HFFc6 (cell line): Measurements from ENCODE around the gene SAMD9. TPM values are rescaled to one million over a fixed set of nuclear protein-coding genes. Genes with fewer than 3 reads are reported as not detected.
A peak's percentile ranks its signal among the peaks of the same experiment; 100 is the strongest.

Experiments used
- DNase-seq: peaks from one replicate; pipeline ENCODE4 v3.0.0-alpha.2; 2018
- H3K27ac Mint-ChIP-seq: 2 replicates; pipeline ENCODE4 v1.8.0; 2020; ENCODE audit warnings: mild to moderate bottlenecking, mixed read lengths
- H3K27me3 Mint-ChIP-seq: 2 replicates; pipeline ENCODE4 v1.8.0; 2021; ENCODE audit warnings: mild to moderate bottlenecking, moderate library complexity, mixed read lengths; ENCODE audit not compliant: insufficient read depth
- H3K36me3 Mint-ChIP-seq: 2 replicates; pipeline ENCODE4 v1.8.0; 2021; ENCODE audit warnings: low read depth, mixed read lengths
- H3K4me1 Mint-ChIP-seq: 2 replicates; pipeline ENCODE4 v1.8.0; 2020; ENCODE audit warnings: low read depth, mixed read lengths
- H3K4me3 Mint-ChIP-seq: 2 replicates; pipeline ENCODE4 v1.8.0; 2020; ENCODE audit warnings: mild to moderate bottlenecking, moderate library complexity, mixed read lengths
- H3K9me3 Mint-ChIP-seq: 2 replicates; pipeline ENCODE4 v1.8.0; 2020; ENCODE audit warnings: mild to moderate bottlenecking, mixed read lengths
- CTCF ChIP-seq: fragments of 200-600 bp; sonication (generic); IDR thresholded peaks from 2 replicates; pipeline ENCODE4 v1.5.0; 2021; ENCODE audit warnings: antibody characterized with exemption, mild to moderate bottlenecking
- total RNA-seq, 6 experiments: library from RNA; stranded (reverse); fragmentation: NEBNext Ultra II Directional; extraction: Animal tissue kit (Norgen Biotek cat#: 25700); gene quantifications; 2 replicates in 1 of 6; 3 replicates in 5 of 6; pipeline ENCODE4 v1.2.3, GENCODE V29; 2021

The SAMD9 gene
- total RNA-seq, 6 experiments from 2014 or later = 8.7 to 17.6 (median 14.4) TPM

- Mint-ChIP-seq H3K27ac (no peak overlapping the region), H3K4me1 (peaks cover 38% of the 10 kb centered on the region), H3K27me3 (peaks cover 7% of the 10 kb centered on the region), H3K9me3 (no peaks in the 10 kb centered on the region), H3K36me3 (no peaks in the 10 kb centered on the region), H3K4me3 (no peak overlapping the region)
- TF ChIP-seq CTCF = no peak
- no peak for DNase-seq
Observed at GRCh38 chr7:93120592-93121549, 3.1 kb upstream of the SAMD9 start.

- H3K4me1 Mint-ChIP-seq = peaks cover 54% of the 10 kb centered on the region
- no peaks in the 10 kb centered on the region for H3K9me3 Mint-ChIP-seq
- H3K36me3 Mint-ChIP-seq = peaks cover 11% of the 10 kb centered on the region; the same call in 1 of the 2 replicates
- DNase-seq = peak; percentile 42
- H3K27me3 Mint-ChIP-seq = peaks cover 4% of the 10 kb centered on the region
- TF ChIP-seq CTCF = no peak
- H3K27ac Mint-ChIP-seq = peak overlapping the region; percentile 90
- H3K4me3 Mint-ChIP-seq = peak overlapping the region; percentile 57
Observed at GRCh38 chr7:93119191-93119905, 1.6 kb upstream of the SAMD9 start.

DNA sequence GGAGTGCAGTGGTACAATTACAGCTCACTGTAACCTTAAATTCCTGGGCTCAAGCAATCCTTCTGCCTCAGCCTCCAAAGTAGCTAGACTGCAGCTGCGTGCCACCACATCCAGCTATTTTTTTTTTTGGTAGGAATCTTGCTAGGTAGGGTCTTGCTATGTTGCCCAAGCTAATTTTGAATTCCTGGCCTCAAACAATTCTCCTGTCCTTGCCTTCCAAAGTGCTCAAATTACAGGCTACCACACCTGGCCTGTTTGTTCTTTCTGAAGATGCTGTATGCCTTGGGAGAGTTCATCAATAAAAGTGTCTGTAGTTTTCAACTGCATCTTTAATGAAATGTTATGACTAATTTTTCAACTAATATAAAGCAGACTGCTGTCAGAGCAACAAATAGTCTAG, 452 bp downstream of the SAMD9 start:
- Mint-ChIP-seq H3K9me3 (peaks cover 11% of the 10 kb centered on the region), H3K36me3 (peaks cover 28% of the 10 kb centered on the region), H3K27me3 (peaks cover 2% of the 10 kb centered on the region), H3K4me3 (peak overlapping the region; percentile 95), H3K27ac (peak overlapping the region; percentile 90), H3K4me1 (peaks cover 56% of the 10 kb centered on the region)
- DNase-seq = no peak
- no peak for TF ChIP-seq CTCF

GRCh38 chr7:93115796-93116195, 2.0 kb downstream of the SAMD9 start:
- Mint-ChIP-seq H3K27me3 (no peaks in the 10 kb centered on the region; the same call in 1 of the 2 replicates), H3K27ac (peak overlapping the region; percentile 90), H3K4me3 (peak overlapping the region; percentile 95), H3K36me3 (peaks cover 41% of the 10 kb centered on the region), H3K9me3 (peaks cover 12% of the 10 kb centered on the region), H3K4me1 (peaks cover 56% of the 10 kb centered on the region)
- TF ChIP-seq CTCF = no peak
- peak; percentile 62 for DNase-seq

GRCh38 chr7:93108003-93108402, 9.8 kb downstream of the SAMD9 start:
- Mint-ChIP-seq H3K27me3 (no peaks in the 10 kb centered on the region), H3K4me1 (no peaks in the 10 kb centered on the region), H3K4me3 (no peak overlapping the region), H3K9me3 (peaks cover 12% of the 10 kb centered on the region), H3K27ac (no peak overlapping the region), H3K36me3 (peaks cover 72% of the 10 kb centered on the region)
- TF ChIP-seq CTCF = no peak
- no peak for DNase-seq
